B cell (primary cell): ENCODE results near the gene PI4KA.
"Not testable (repeated sequence)": the region's sequence is repeated elsewhere in the genome, so short reads cannot be mapped to it uniquely, and the experiment has no call there.

Experiments used
- CTCF ChIP-seq: fragments of 200-600 bp; IDR thresholded peaks from one replicate; pipeline ENCODE4 v1.8.0; 2022; ENCODE audit warnings: antibody characterized with exemption, mild to moderate bottlenecking
- EZH2 ChIP-seq: IDR thresholded peaks from 2 replicates; pipeline ENCODE4 v1.6.1; 2012; ENCODE audit warnings: borderline replicate concordance, low read depth, mild to moderate bottlenecking, moderate library complexity, low read length; ENCODE audit not compliant: insufficient read depth, poor library complexity, severe bottlenecking

GRCh38 chr22:20825216-20825615 is 33.4 kb downstream of the PI4KA start:
- not testable (repeated sequence) for TF ChIP-seq CTCF, EZH2
